Smooth muscle cell (in vitro differentiated cells): ENCODE results near the gene HCN1. TPM values are rescaled to one million over a fixed set of nuclear protein-coding genes. Genes with fewer than 3 reads are reported as not detected.

Source experiments
- DNase-seq: peaks from one replicate; lab custom pipeline; 2025; ENCODE audit not compliant: unreplicated experiment; lab: John Stamatoyannopoulos, UW
- H2AFZ ChIP-seq: fragments of 200-600 bp; sonication (generic); 2 replicates; pipeline ENCODE4 v1.6.0; 2016; ENCODE audit warnings: antibody characterized with exemption, low read depth, mild to moderate bottlenecking
- H3F3A ChIP-seq: fragments of 200-600 bp; sonication (generic); 2 replicates; pipeline ENCODE4 v1.6.0; 2017; ENCODE audit warnings: antibody characterized with exemption, low read depth
- H3K27ac ChIP-seq: fragments of 200-600 bp; sonication (generic); 2 replicates; pipeline ENCODE4 v1.5.1; 2016; ENCODE audit warnings: low read depth, mild to moderate bottlenecking
- H3K27me3 ChIP-seq: fragments of 200-600 bp; sonication (generic); 2 replicates; pipeline ENCODE4 v1.6.1; 2016; ENCODE audit warnings: low read depth, mild to moderate bottlenecking
- H3K36me3 ChIP-seq: fragments of 200-600 bp; sonication (generic); 2 replicates; pipeline ENCODE4 v1.5.1; 2016; ENCODE audit warnings: low read depth
- H3K4me1 ChIP-seq: fragments of 200-600 bp; sonication (generic); 2 replicates; pipeline ENCODE4 v1.5.1; 2016; ENCODE audit warnings: low read depth
- H3K4me2 ChIP-seq: fragments of 200-600 bp; sonication (generic); 2 replicates; pipeline ENCODE4 v1.6.0; 2016; ENCODE audit warnings: mild to moderate bottlenecking
- H3K4me3 ChIP-seq: fragments of 200-600 bp; sonication (generic); 2 replicates; pipeline ENCODE4 v1.5.1; 2016; ENCODE audit warnings: mild to moderate bottlenecking
- H3K79me2 ChIP-seq: fragments of 200-600 bp; sonication (generic); 2 replicates; pipeline ENCODE4 v1.6.0; 2016; ENCODE audit warnings: low read depth, mild to moderate bottlenecking
- H3K9ac ChIP-seq: fragments of 200-600 bp; sonication (generic); 2 replicates; pipeline ENCODE4 v1.6.0; 2016; ENCODE audit warnings: low read depth
- H3K9me3 ChIP-seq: fragments of 200-600 bp; sonication (generic); replicated peaks from 2 replicates; pipeline ENCODE4 v1.5.1; 2016; ENCODE audit warnings: low read depth
- H4K20me1 ChIP-seq: fragments of 200-600 bp; sonication (generic); 2 replicates; pipeline ENCODE4 v1.6.0; 2016; ENCODE audit warnings: low read depth
- WGBS: methylation state at CpG from one replicate; pipeline ENCODE4 v1.1.7; 2016; ENCODE audit warnings: low lambda C conversion rate; 5-methylcytosine and 5-hydroxymethylcytosine counted together
- polyA plus RNA-seq: library from polyadenylated mRNA; unstranded; fragments of >200 nt; fragmentation: Nextera tagmentation; extraction: Ambion mirVana; gene quantifications from 2 replicates; pipeline ENCODE4 v1.2.1, GENCODE V29; 2016
- total RNA-seq: library from RNA; depleted of rRNA; stranded (reverse); fragments of >200 nt; gene quantifications from 2 replicates; pipeline ENCODE4 v1.2.3, GENCODE V29; 2014
- TF ChIP-seq, protein P1 (sequence below): fragments of 200-600 bp; sonication (generic); IDR thresholded peaks from 2 replicates; pipeline ENCODE4 v1.5.1; 2017; ENCODE audit warnings: borderline replicate concordance, mild to moderate bottlenecking, antibody characterized with exemption; ENCODE audit not compliant: insufficient read depth, poor library complexity, severe bottlenecking

The HCN1 gene
- total and polyA plus RNA-seq, 2 experiments from 2014 or later, result not detected

DNA sequence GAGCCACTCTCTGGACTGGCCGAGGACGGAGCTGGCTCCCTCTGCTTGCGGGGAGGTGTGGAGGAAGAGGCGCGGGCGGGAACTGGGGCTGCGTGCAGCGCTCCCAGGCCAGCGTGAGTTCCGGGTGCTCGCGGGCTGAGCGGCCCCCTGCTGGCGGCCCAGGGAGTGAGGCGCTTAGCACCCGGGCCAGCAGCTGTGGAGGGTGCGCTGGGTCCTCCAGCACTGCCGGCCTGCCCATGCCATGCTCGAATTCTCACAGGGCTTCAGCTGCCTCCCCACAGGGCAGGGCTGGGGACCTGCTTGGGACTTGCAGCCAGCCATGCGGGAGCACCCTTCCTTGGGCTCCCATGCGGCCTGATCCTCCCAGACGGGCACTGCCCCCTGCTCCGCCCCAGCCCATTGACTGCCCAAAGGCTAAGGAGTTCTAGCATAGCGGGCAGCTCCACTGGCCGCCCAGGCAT, 470.6 kb downstream of the HCN1 start:
- Histone ChIP-seq H3K4me3 (no peak overlapping the region), H3K36me3 (no peaks in the 10 kb centered on the region), H3K79me2 (no peaks in the 10 kb centered on the region), H3K4me2 (no peak overlapping the region), H2AFZ (no peak overlapping the region), H3F3A (no peaks in the 10 kb centered on the region), H3K9me3 (no peaks in the 10 kb centered on the region), H3K4me1 (no peaks in the 10 kb centered on the region), H3K27me3 (no peaks in the 10 kb centered on the region), H4K20me1 (no peaks in the 10 kb centered on the region), H3K27ac (no peak overlapping the region), H3K9ac (no peak overlapping the region)
- TF ChIP-seq, protein P1, sequence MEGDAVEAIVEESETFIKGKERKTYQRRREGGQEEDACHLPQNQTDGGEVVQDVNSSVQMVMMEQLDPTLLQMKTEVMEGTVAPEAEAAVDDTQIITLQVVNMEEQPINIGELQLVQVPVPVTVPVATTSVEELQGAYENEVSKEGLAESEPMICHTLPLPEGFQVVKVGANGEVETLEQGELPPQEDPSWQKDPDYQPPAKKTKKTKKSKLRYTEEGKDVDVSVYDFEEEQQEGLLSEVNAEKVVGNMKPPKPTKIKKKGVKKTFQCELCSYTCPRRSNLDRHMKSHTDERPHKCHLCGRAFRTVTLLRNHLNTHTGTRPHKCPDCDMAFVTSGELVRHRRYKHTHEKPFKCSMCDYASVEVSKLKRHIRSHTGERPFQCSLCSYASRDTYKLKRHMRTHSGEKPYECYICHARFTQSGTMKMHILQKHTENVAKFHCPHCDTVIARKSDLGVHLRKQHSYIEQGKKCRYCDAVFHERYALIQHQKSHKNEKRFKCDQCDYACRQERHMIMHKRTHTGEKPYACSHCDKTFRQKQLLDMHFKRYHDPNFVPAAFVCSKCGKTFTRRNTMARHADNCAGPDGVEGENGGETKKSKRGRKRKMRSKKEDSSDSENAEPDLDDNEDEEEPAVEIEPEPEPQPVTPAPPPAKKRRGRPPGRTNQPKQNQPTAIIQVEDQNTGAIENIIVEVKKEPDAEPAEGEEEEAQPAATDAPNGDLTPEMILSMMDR, result no peak
- DNase-seq, result no peak
- 90% methylated on average over 24 of the region's 25 CpGs for WGBS

GRCh38 chr5:45205403-45205961, 490.7 kb downstream of the HCN1 start:
- Histone ChIP-seq H3K4me2 (no peak overlapping the region), H3K79me2 (no peaks in the 10 kb centered on the region), H3K9ac (no peak overlapping the region), H3K27ac (no peak overlapping the region), H2AFZ (no peak overlapping the region), H4K20me1 (no peaks in the 10 kb centered on the region), H3F3A (no peaks in the 10 kb centered on the region), H3K4me1 (no peaks in the 10 kb centered on the region), H3K4me3 (no peak overlapping the region), H3K36me3 (no peaks in the 10 kb centered on the region), H3K27me3 (no peaks in the 10 kb centered on the region), H3K9me3 (no peaks in the 10 kb centered on the region)
- WGBS, result 55% methylated on average over 4 of the region's 4 CpGs
- TF ChIP-seq, protein P1, result no peak
- DNase-seq, result no peak
